Measurements from ENCODE around the gene TM4SF4.

Gene TM4SF4

GRCh38 chr3:149473357-149474249 lies 894 bp upstream of the TM4SF4 start:
- DNase-seq (ENCODE audit: insufficient read length) (no peak), FAIRE-seq (no peak)

GRCh38 chr3:149475451-149476060 lies 1.1 kb downstream of the TM4SF4 start:
- TF ChIP-seq POLR2A (IDR thresholded peaks at IDR 0.05; ENCODE audit: low read depth, low read length) (no peak), TAF1 (IDR thresholded peaks at IDR 0.05; ENCODE audit: borderline replicate concordance, low read depth, low read length) (no peak), POLR2AphosphoS5 (IDR thresholded peaks at IDR 0.05; ENCODE audit: low read depth, low read length) (no peak)
- FAIRE-seq (no peak), DNase-seq (ENCODE audit: insufficient read length) (no peak)

More at GRCh38 chr3:149473357-149474249, 894 bp upstream of the TM4SF4 start:
- TF ChIP-seq POLR2A (IDR thresholded peaks at IDR 0.05; ENCODE audit: low read depth, low read length) (no peak), TAF1 (IDR thresholded peaks at IDR 0.05; ENCODE audit: borderline replicate concordance, low read depth, low read length) (no peak), POLR2AphosphoS5 (IDR thresholded peaks at IDR 0.05; ENCODE audit: low read depth, low read length) (no peak)

- no peak for FAIRE-seq
- TF ChIP-seq POLR2A (IDR thresholded peaks at IDR 0.05; ENCODE audit: low read depth, low read length): no peak
- TF ChIP-seq TAF1 (IDR thresholded peaks at IDR 0.05; ENCODE audit: borderline replicate concordance, low read depth, low read length): no peak
- TF ChIP-seq POLR2AphosphoS5 (IDR thresholded peaks at IDR 0.05; ENCODE audit: low read depth, low read length): no peak
Measured at GRCh38 chr3:149476225-149476624, 1.7 kb downstream of the TM4SF4 start.

DNA sequence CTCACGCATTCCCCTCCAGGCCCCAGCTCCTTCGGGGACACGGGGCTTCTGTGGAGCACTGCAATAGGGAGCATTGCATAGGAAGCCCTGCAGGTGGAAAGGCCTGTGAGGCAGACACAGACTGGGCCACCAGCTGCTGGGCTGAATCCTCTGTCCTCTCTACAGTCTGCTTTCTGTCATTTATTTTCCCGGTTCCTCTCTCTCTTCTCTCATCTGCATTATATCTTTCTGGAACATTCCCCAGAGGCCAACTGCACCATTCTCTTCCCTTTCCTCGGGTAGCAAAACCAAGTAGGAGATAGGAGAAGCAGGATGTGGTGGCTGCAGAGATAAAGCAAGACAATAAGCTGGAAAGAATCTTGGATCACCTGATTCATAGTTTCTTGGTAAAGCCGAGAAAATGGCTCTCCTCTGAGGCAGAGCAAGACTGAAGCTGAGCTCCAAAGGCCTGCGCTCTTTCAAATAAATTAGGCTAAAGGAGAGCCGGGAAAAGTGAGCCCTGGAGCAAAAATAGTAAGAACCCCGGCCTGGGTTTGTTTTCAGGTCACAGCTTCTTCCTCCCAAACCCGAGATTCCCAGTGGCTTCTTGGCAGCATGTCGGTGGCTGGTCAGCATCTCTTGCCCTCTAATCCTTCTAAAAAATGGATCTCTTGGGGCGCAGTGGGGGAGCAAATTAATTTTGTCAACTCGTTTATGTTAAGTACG lies 5.3 kb downstream of the TM4SF4 start:
- no peak for FAIRE-seq
- TF ChIP-seq TAF1 (IDR thresholded peaks at IDR 0.05; ENCODE audit: borderline replicate concordance, low read depth, low read length) (no peak), POLR2A (IDR thresholded peaks at IDR 0.05; ENCODE audit: low read depth, low read length) (no peak), POLR2AphosphoS5 (IDR thresholded peaks at IDR 0.05; ENCODE audit: low read depth, low read length) (no peak)
- no peak for DNase-seq (ENCODE audit: insufficient read length)

More at GRCh38 chr3:149476225-149476624, 1.7 kb downstream of the TM4SF4 start:
- no peak for DNase-seq (ENCODE audit: insufficient read length)

DNA sequence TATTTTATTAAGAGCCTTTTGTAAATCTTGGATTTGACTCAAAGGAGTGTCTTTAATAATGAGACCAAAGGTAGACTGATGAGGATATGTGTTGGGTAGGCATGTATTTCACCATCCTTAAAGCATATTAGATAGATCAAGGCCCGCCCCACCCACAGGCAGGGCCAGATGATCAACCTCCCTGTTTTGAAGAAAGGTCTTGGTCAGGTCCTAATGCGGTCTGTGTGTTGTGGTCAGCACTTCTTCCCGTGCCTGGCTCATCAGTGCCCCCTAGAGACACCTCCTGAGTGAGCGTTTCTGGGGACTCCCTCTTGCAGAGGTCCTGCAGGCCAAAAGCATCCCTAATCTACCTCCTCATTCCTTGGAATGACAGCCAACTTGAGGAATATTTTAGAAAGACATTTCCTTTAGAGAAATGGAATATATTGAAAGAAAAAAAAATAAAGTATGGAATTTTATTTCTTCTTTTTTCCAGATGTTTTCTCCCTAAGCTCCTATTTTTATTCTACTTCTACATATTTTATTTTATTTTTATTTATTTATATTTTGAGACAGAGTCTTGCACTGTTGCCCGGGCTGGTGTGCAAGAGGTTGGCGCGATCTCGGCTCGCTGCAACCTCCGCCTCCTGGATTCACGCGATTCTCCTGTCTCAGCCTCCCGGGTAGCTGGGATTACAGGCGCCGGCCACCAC lies 6.0 kb downstream of the TM4SF4 start:
- TF ChIP-seq TAF1 (IDR thresholded peaks at IDR 0.05; ENCODE audit: borderline replicate concordance, low read depth, low read length) (no peak), POLR2A (IDR thresholded peaks at IDR 0.05; ENCODE audit: low read depth, low read length) (no peak), POLR2AphosphoS5 (IDR thresholded peaks at IDR 0.05; ENCODE audit: low read depth, low read length) (no peak)
- FAIRE-seq: peak; percentile 65
- DNase-seq (ENCODE audit: insufficient read length): peak; percentile 36

- no peak for FAIRE-seq
- no peak for TF ChIP-seq POLR2AphosphoS5 (IDR thresholded peaks at IDR 0.05; ENCODE audit: low read depth, low read length)
- no peak for TF ChIP-seq TAF1 (IDR thresholded peaks at IDR 0.05; ENCODE audit: borderline replicate concordance, low read depth, low read length)
- no peak for DNase-seq (ENCODE audit: insufficient read length)
Measured at GRCh38 chr3:149481056-149481455, 6.6 kb downstream of the TM4SF4 start.

- TF ChIP-seq POLR2AphosphoS5 (IDR thresholded peaks at IDR 0.05; ENCODE audit: low read depth, low read length) (no peak), POLR2A (IDR thresholded peaks at IDR 0.05; ENCODE audit: low read depth, low read length) (no peak), TAF1 (IDR thresholded peaks at IDR 0.05; ENCODE audit: borderline replicate concordance, low read depth, low read length) (no peak)
- FAIRE-seq (no peak), DNase-seq (ENCODE audit: insufficient read length) (no peak)
Measured at GRCh38 chr3:149481491-149481890, 7.0 kb downstream of the TM4SF4 start.

GRCh38 chr3:149486726-149487125 lies 12.2 kb downstream of the TM4SF4 start:
- TF ChIP-seq POLR2A (IDR thresholded peaks at IDR 0.05; ENCODE audit: low read depth, low read length): no peak
- TF ChIP-seq POLR2AphosphoS5 (IDR thresholded peaks at IDR 0.05; ENCODE audit: low read depth, low read length): no peak
- TF ChIP-seq TAF1 (IDR thresholded peaks at IDR 0.05; ENCODE audit: borderline replicate concordance, low read depth, low read length): no peak
- FAIRE-seq (no peak), DNase-seq (ENCODE audit: insufficient read length) (no peak)

DNA sequence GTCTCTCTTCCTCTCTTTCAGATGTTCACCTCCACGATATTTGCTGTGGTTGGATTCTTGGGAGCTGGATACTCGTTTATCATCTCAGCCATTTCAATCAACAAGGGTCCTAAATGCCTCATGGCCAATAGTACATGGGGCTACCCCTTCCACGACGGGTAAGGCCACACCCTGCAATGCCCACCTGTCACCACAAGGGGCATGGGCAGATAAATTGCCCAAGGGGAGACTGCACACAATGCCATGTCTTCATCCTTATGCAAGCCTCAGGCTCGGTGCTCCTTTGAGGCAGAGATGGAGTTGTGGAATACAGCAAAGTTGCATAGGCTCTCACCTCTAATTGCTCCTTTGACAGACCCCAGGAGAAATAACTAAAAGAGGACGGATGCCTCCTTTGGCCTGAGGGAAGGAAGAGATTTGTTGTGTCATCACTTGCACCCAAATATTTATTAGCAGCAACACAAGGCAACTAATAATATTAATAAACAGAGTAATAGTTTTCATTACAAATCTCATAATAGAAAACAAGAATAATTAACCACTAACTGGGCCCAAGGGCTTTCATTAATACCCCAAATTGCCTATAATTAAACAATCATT lies 13.2 kb downstream of the TM4SF4 start:
- no peak for FAIRE-seq
- DNase-seq (ENCODE audit: insufficient read length): no peak
- no peak for TF ChIP-seq POLR2AphosphoS5 (IDR thresholded peaks at IDR 0.05; ENCODE audit: low read depth, low read length)
- TF ChIP-seq POLR2A (IDR thresholded peaks at IDR 0.05; ENCODE audit: low read depth, low read length): no peak
- no peak for TF ChIP-seq TAF1 (IDR thresholded peaks at IDR 0.05; ENCODE audit: borderline replicate concordance, low read depth, low read length)

- FAIRE-seq (no peak), DNase-seq (ENCODE audit: insufficient read length) (no peak)
- TF ChIP-seq POLR2AphosphoS5 (IDR thresholded peaks at IDR 0.05; ENCODE audit: low read depth, low read length) (no peak), TAF1 (IDR thresholded peaks at IDR 0.05; ENCODE audit: borderline replicate concordance, low read depth, low read length) (no peak), POLR2A (IDR thresholded peaks at IDR 0.05; ENCODE audit: low read depth, low read length) (no peak)
Measured at GRCh38 chr3:149489060-149489690, 14.7 kb downstream of the TM4SF4 start.

Data from GM12892 (cell line).